Superior temporal gyrus (tissue), 1 donor: Measurements from ENCODE around the gene GIGYF1.

Experiments used
- DNase-seq: peaks from one replicate; pipeline ENCODE4 v3.0.0-alpha.2; 2016; ENCODE audit errors: extremely low spot score

The GIGYF1 gene

GRCh38 chr7:100685049-100685605, 8.9 kb downstream of the GIGYF1 start:
- no peak for DNase-seq

GRCh38 chr7:100684534-100685042, 9.5 kb downstream of the GIGYF1 start:
- no peak for DNase-seq

- no peak for DNase-seq
These were observed 10.2 kb downstream of the GIGYF1 start for GRCh38 chr7:100683659-100684533.

- no peak for DNase-seq
These were observed 10.9 kb downstream of the GIGYF1 start for GRCh38 chr7:100682991-100683658.

- no peak for DNase-seq
These were observed 11.8 kb downstream of the GIGYF1 start for GRCh38 chr7:100682228-100682741.

DNA sequence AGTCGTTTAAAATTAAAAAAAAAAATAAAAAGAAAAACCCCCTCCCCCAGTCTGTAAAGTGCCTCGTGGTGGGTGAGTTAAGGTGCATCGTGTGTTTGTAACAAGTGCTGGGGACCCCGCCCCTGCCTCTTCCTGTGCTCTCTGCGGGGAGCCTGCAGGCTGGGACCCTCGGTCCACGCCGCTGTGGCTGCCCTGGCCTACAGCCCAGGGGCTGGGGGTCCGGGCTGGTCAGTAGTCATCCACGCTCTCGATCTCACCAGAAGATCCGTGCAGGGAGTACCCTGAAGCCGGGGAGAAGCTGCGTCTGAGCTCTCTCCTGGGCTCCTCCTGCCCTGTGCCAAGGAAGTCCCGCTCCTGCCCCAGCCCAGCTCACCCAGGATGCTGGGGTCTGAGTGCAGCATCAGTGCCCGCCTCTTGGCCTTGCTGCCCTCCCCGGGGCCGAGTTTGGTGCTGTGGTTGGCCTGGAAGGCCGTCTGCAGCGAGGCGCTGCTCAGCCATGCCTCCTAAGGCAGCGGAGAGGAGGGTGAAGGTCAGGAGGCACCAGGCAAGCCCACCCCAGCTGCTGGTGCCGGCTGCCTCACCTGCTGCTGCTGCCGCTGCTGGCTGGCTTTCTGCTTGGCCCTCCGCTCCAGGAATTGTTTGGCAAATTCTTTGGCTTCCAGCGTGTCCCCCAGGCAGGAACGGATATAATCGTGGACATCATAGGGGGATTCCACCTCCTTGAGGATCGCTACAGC, 12.4 kb downstream of the GIGYF1 start:
- DNase-seq = no peak

DNA sequence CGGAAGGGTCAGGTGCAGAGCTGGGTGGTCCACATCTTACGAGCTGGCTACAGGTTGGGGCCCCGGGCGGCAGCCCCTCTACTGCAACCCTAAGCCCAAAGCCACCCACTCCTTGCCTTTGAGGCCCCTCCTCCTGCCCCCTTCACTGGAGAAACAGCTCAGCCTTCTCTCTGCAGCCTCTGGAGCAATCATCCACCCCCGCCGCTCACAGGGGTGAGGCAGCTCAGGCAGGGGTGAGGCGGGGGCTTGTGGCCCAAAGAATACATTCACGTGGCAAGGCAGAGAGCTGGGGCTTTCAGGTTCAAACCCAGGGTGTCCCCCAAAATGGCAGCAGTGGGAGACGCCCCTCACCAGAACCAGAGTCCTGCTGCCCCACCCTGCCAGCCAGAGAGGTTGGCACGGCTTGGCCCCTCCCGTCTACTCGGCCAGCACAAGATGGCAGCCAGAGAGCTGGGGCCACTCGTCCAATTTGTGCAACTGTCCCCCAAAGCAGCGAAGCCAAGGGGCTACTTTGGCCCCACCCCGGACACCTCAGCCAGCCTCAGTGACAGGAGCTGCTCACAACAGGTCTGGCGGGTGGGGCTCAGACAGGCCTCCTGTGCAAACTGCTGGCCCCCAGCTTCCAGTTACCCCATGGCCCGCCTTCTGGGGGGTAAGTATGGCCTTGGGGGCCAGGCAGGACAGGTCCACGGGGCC, 13.3 kb downstream of the GIGYF1 start:
- no peak for DNase-seq

DNA sequence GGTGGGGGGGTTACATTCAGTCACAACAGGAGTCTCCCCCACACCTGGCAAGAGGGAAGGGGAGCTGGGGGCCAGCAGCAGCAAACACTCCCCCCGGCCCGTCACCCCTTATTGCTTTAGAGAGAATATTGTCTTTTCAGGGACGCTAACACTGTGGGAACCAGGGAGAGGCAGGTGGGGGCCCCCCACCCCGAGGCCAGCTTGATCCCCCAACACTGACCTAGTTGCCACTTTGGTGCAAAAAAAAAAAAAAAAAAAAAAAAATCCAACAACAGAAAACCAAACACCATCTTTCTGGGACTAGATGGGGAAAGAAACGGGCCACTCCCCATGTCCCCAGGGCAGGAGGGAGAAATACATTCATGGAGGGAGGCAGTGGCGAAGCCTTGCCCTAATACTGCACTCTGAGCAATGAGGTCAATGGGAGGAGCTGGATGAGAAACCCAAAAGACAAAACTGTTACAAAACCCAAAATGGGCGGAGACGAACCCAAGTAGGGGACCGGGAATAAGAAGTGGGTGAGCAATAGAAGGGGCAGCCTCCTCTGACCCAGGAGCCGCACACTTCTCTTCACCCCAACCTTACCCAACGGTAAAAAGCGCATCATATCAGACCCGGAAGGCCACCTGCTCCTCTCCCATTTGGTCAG, 14.0 kb downstream of the GIGYF1 start:
- no peak for DNase-seq

DNA sequence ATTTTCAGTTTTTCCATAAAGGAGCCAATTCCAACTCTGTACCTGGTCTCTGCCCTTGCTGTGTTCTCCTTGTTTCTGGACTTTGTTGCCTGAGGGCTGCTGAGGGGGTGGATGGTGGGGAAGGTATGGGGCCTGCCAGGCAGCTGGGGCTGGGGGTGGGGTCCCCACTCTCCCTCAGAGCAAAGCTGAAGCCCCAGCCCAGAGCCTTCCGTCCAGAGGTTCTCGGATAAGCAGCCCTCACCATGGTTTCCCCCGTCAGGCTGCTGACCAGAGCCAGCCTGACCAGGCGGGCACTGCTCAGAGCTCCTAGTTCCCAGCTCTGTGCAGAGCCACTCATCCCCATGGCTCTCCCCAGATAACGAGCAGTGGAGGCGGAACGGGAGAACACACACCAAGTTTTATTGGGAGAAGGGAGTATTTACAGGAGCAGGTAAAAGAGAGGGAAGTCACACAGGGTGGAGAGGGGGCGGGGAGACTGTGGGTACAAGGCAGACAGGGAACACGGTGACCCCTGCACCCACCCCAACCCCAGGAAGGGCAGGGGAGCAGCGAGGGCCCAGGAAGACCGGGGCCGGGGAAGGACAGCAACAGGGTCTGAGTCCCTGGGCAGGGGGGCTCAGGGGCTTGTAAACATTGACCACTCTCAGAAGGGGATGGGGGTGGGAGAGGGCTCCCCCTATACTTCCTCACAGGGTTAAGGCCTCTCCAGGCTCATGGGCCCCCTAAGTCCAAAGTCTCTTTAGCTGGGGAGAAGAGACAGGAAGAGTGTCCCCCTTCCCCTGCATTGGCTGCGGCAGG, 14.7 kb downstream of the GIGYF1 start:
- no peak for DNase-seq

DNA sequence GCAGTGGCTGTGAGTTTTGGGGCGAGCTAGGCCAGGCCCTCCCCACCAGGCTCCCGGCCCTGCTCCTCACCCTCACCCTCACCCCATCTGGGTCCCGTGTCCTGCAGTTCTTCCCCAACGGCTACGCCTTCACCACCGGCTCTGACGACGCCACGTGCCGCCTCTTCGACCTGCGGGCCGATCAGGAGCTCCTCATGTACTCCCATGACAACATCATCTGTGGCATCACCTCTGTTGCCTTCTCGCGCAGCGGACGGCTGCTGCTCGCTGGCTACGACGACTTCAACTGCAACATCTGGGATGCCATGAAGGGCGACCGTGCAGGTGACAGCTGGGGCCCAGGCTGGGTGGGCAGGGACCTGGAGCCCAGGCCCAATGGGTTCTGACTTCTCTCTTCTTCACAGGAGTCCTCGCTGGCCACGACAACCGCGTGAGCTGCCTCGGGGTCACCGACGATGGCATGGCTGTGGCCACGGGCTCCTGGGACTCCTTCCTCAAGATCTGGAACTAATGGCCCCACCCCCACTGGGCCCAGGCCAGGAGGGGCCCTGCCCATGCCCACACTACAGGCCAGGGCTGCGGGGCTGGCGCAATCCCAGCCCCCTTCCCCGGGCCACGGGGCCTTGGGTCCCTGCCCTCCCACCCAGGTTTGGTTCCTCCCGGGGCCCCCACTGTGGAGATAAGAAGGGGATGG, 15.6 kb downstream of the GIGYF1 start:
- no peak for DNase-seq

DNA sequence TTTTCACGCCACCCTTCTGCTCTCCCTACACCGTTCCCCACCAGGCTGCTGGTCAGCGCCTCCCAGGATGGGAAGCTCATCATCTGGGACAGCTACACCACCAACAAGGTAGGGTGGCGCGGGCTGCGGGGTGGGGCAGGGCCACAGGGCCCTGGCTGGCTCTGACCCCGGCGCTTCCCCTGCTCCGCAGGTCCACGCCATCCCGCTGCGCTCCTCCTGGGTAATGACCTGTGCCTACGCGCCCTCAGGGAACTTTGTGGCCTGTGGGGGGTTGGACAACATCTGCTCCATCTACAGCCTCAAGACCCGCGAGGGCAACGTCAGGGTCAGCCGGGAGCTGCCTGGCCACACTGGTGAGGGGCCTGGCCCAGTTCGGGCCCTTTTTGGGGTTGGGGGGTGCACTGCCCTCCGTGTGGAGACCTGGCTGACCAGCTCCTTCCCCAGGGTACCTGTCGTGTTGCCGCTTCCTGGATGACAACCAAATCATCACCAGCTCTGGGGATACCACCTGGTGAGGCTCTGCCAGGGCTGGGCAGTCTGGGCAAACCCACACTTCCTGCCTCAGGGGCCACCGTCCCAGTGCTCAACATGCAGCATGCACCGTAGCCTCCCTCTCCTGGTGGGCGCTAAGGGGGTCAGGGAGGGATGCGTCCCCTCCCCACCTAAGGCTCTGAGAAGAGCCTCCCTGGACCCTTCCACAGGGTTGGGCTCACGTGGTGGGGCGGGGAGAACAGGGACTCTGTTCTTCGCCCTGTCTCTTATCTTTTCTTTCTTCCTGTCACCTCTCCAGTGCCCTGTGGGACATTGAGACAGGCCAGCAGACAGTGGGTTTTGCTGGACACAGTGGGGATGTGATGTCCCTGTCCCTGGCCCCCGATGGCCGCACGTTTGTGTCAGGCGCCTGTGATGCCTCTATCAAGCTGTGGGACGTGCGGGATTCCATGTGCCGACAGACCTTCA, 16.5 kb downstream of the GIGYF1 start:
- no peak for DNase-seq

GRCh38 chr7:100676501-100677306, 17.3 kb downstream of the GIGYF1 start:
- no peak for DNase-seq

GRCh38 chr7:100675581-100676350, 18.3 kb downstream of the GIGYF1 start:
- DNase-seq = peak; percentile 67

DNA sequence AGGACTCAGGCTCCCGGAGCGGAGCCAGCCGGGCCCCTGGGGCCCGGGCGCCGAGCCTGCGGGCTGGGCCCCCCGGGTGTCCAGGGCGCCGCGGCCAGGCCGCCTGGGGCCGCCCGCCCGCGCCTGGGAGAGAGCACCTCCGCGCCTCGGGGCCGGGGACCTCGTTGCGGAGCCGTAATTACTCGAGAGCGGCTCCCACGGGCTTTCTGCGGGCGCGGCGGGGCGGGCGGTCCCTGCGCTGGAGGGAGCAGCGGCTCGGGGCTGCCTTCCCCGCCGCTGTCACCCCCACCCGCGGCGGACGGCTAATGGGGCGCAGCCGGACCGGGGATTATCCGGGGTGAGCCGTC, 19.0 kb downstream of the GIGYF1 start:
- DNase-seq = no peak

GRCh38 chr7:100674411-100675104, 19.5 kb downstream of the GIGYF1 start:
- no peak for DNase-seq

- DNase-seq = no peak
These were observed 20.1 kb downstream of the GIGYF1 start for GRCh38 chr7:100673942-100674410.
